ENCODE results near the gene LYST. TPM values are rescaled to one million over a fixed set of nuclear protein-coding genes. Genes with fewer than 3 reads are reported as not detected.

The LYST gene
- total and polyA plus RNA-seq, 10 of the 15 experiments (the other 5 are each of a cell fraction or from before 2014, with no cell fraction given), result 3.3 to 28.1 (median 5.6) TPM

DNA sequence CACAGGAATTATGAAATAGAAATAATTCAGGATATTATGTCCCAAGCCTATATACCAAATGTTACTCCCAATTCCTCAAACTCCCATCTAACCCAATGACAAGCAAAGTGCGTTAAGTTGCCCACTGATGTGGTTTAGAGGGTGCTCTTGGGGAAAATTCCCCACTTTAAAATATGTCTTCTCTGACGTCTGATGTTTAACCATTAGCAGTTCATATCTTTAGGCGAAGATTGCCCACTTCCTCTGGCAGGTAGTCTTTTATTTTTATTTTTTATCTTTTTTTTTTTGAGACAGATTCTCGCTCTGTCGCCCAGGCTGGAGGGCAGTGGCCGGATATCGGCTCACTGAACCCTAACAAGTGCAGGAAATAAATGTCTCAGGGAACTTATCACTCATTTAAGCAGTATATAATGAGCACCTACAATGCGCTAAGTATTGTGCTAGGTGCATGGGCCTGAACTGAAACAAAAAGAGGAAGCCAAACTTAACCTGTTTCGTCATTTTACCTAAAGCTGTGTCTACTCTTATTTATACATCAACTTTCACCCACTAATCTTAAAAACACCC lies 1.3 kb upstream of the LYST start (continued):
- TF ChIP-seq CREB1 (IDR thresholded peaks at IDR 0.05; ENCODE audit: low read depth) (peak; percentile 79), SREBF1 (IDR thresholded peaks at IDR 0.05; ENCODE audit: low read length) (no peak), MYC (IDR thresholded peaks at IDR 0.05; ENCODE audit: insufficient read depth, insufficient read length, insufficient replicate concordance, low read length, severe bottlenecking) (no peak), WRNIP1 (IDR thresholded peaks at IDR 0.05; ENCODE audit: borderline replicate concordance, low read depth, low read length) (no peak), YBX1 (IDR thresholded peaks at IDR 0.05) (no peak), PML (IDR thresholded peaks at IDR 0.05; ENCODE audit: low read length) (no peak; the same call in 1 of the 2 replicates)
- TF ChIP-seq, protein P1, sequence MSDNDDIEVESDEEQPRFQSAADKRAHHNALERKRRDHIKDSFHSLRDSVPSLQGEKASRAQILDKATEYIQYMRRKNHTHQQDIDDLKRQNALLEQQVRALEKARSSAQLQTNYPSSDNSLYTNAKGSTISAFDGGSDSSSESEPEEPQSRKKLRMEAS (IDR thresholded peaks at IDR 0.05; ENCODE audit: low read depth, low read length), result peak; percentile 4; the same call in 1 of the 2 replicates
- TF ChIP-seq, protein P2, sequence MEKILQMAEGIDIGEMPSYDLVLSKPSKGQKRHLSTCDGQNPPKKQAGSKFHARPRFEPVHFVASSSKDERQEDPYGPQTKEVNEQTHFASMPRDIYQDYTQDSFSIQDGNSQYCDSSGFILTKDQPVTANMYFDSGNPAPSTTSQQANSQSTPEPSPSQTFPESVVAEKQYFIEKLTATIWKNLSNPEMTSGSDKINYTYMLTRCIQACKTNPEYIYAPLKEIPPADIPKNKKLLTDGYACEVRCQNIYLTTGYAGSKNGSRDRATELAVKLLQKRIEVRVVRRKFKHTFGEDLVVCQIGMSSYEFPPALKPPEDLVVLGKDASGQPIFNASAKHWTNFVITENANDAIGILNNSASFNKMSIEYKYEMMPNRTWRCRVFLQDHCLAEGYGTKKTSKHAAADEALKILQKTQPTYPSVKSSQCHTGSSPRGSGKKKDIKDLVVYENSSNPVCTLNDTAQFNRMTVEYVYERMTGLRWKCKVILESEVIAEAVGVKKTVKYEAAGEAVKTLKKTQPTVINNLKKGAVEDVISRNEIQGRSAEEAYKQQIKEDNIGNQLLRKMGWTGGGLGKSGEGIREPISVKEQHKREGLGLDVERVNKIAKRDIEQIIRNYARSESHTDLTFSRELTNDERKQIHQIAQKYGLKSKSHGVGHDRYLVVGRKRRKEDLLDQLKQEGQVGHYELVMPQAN (conservative IDR thresholded peaks at IDR 0.05), result no peak
